ENCODE measurements around the gene PROM1. TPM values are rescaled to one million over a fixed set of nuclear protein-coding genes. Genes with fewer than 3 reads are reported as not detected.
A peak's percentile ranks its signal among the peaks of the same experiment; 100 is the strongest.

Gene PROM1
- total RNA-seq, 4 donors from 2014 or later, result 0.94 to 16.3 (median 4.4) TPM

DNA sequence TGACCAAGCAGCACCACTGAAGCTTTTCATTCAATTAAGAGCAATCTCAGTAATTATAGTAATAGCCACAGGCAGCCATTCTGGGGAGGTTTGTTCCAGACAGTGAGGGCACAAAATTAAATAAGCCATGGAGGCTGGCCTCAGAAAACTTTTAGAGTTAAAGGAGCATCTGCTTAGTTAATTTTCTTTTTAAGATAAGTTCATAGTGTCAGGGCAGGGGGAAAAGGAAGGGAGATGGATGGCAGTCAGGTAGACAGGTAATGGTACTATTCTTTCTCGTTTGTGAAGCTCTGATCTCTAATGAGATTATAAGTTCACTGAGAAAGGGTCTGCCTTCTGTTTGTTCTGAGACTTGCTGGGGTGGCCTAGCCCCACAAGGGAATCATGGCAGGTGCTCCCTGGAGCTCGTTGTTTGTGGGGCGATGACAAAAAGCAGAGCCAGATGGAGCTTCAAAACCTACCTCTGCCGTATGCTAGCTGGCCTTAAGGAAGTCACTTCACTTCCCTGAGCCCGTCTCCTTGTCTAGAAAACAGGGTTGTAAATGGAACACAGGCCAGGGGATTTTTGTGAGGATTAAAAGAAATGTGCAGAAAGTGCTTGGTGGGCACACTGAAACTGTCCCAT, 76.2 kb downstream of the PROM1 start:
- ATAC-seq, result no peak
- Histone ChIP-seq H3K4me1 (no peaks in the 10 kb centered on the region), H3K27ac (no peak overlapping the region), H3K4me3 (no peak overlapping the region), H3K9me3 (no peaks in the 10 kb centered on the region), H3K36me3 (no peaks in the 10 kb centered on the region), H3K27me3 (no peaks in the 10 kb centered on the region)
- no peak for TF ChIP-seq EP300 (IDR thresholded peaks at IDR 0.05)
- TF ChIP-seq POLR2A (IDR thresholded peaks at IDR 0.05), result no peak
- no peak for TF ChIP-seq POLR2AphosphoS5 (IDR thresholded peaks at IDR 0.05)
- no peak for TF ChIP-seq CTCF (IDR thresholded peaks at IDR 0.05)
- 67 to 72% methylated on average over 4 to 5 of the region's 5 CpGs for WGBS, 2 donors (ENCODE audit: low coverage in 1 of 2)

GRCh38 chr4:16006771-16007446, 76.9 kb downstream of the PROM1 start:
- H3K9me3 ChIP-seq, result no peaks in the 10 kb centered on the region
- H3K4me3 ChIP-seq, result no peak overlapping the region
- TF ChIP-seq POLR2AphosphoS5 (IDR thresholded peaks at IDR 0.05) (no peak), POLR2A (IDR thresholded peaks at IDR 0.05) (no peak), EP300 (IDR thresholded peaks at IDR 0.05) (no peak), CTCF (IDR thresholded peaks at IDR 0.05) (no peak)
- WGBS, 2 donors (ENCODE audit: low coverage in 1 of 2), result 82 to 83% methylated on average over 4 to 6 of the region's 6 CpGs
- H3K4me1 ChIP-seq, result no peaks in the 10 kb centered on the region
- no peak overlapping the region for H3K27ac ChIP-seq
- H3K27me3 ChIP-seq, result no peaks in the 10 kb centered on the region
- no peak for ATAC-seq
- no peaks in the 10 kb centered on the region for H3K36me3 ChIP-seq

DNA sequence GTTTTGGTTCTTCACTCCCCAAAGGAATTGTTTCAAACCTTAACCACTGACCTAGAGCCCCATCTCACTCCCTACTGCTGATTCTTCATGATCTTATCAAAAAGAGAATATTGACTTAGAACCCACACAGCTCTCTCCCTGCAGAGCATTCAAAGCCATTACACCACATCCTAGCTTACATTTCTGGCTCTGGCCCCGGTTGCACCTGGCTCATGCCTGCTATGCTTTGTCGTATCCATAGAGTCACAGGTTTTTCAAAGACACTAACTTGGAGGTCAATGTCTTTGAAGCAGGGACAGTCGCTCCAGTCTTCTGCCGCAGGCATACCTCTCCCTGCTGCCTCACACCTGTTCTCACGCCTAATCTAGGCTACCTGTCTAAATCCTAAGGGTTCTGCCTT, 78.1 kb downstream of the PROM1 start:
- Histone ChIP-seq H3K4me3 (no peak overlapping the region), H3K27ac (no peak overlapping the region), H3K27me3 (no peaks in the 10 kb centered on the region), H3K36me3 (no peaks in the 10 kb centered on the region), H3K9me3 (no peaks in the 10 kb centered on the region), H3K4me1 (peaks cover 0 to 9% (median 0%) of the 10 kb centered on the region in 3 donors)
- no peak for ATAC-seq
- 84 to 92% methylated on average over 5 of the region's 5 CpGs for WGBS, 2 donors (ENCODE audit: low coverage in 1 of 2)
- TF ChIP-seq EP300 (IDR thresholded peaks at IDR 0.05), result no peak
- no peak for TF ChIP-seq POLR2AphosphoS5 (IDR thresholded peaks at IDR 0.05)
- no peak for TF ChIP-seq CTCF (IDR thresholded peaks at IDR 0.05)
- TF ChIP-seq POLR2A (IDR thresholded peaks at IDR 0.05), result no peak

- TF ChIP-seq CTCF (IDR thresholded peaks at IDR 0.05), result peak; percentile 71 to 85 (median 72)
- no peak for TF ChIP-seq POLR2A (IDR thresholded peaks at IDR 0.05)
- no peak for TF ChIP-seq EP300 (IDR thresholded peaks at IDR 0.05)
- peak; percentile 10 for TF ChIP-seq POLR2AphosphoS5 (IDR thresholded peaks at IDR 0.05)
- Histone ChIP-seq H3K27me3 (no peaks in the 10 kb centered on the region), H3K9me3 (no peaks in the 10 kb centered on the region), H3K27ac (no peak overlapping the region), H3K4me3 (no peak overlapping the region), H3K36me3 (no peaks in the 10 kb centered on the region), H3K4me1 (peaks cover 0 to 9% (median 0%) of the 10 kb centered on the region in 3 donors)
- ATAC-seq, result peak; percentile 87
- 2 to 4% methylated on average over 4 of the region's 4 CpGs for WGBS, 2 donors (ENCODE audit: low coverage in 1 of 2)
Measured at GRCh38 chr4:16001484-16001858, 82.4 kb downstream of the PROM1 start.
